Thyroid gland (tissue), 4 donors: ENCODE measurements around the gene TMEM139.

Experiments
- CTCF ChIP-seq, 6 experiments: fragments of 200-600 bp in 3 of 6; fragments of 450-650 bp in 3 of 6; sonication (generic) in 3 of 6; IDR thresholded peaks; one replicate each; pipeline ENCODE4 v1.5.1; 2016 to 2019; ENCODE audit warnings: antibody characterized with exemption in 6 of 6, mild to moderate bottlenecking in 2 of 6, inconsistent platforms in 1 of 6, moderate library complexity in 1 of 6
- POLR2A ChIP-seq, 2 donors: fragments of 450-650 bp; IDR thresholded peaks; one replicate each; pipeline ENCODE4 v1.6.1; 2017; ENCODE audit warnings: antibody characterized with exemption in 2 of 2, mild to moderate bottlenecking in 2 of 2, moderate library complexity in 1 of 2

GRCh38 chr7:143299346-143299745 lies 14.6 kb downstream of the TMEM139 start:
- TF ChIP-seq CTCF (IDR thresholded peaks at IDR 0.05) (no peak), POLR2A (IDR thresholded peaks at IDR 0.05) (no peak)
